Measurements from ENCODE around the gene EXOSC5.
"Not testable (repeated sequence)": the region's sequence is repeated elsewhere in the genome, so short reads cannot be mapped to it uniquely, and the experiment has no call there.

Gene EXOSC5

DNA sequence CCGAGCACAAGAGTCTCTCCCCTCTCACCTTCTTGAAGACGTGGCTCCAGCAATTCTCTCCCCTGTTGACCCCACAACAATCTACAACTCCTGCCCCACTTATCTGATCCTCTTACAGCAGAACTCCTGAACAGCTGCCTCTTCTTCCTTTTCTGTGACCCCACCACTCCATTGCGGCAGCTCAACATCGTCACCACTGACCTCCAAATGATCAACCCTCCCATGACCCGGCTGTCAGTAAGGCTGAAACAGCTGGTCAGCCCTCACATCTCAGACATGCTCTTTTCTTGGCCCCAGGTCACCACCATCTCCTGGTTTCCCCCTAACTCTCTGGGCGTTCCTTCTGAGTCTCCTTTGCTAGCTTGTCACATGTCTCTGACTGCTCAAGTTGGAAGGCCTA lies 1.8 kb downstream of the EXOSC5 start:
- TF ChIP-seq, protein P1, sequence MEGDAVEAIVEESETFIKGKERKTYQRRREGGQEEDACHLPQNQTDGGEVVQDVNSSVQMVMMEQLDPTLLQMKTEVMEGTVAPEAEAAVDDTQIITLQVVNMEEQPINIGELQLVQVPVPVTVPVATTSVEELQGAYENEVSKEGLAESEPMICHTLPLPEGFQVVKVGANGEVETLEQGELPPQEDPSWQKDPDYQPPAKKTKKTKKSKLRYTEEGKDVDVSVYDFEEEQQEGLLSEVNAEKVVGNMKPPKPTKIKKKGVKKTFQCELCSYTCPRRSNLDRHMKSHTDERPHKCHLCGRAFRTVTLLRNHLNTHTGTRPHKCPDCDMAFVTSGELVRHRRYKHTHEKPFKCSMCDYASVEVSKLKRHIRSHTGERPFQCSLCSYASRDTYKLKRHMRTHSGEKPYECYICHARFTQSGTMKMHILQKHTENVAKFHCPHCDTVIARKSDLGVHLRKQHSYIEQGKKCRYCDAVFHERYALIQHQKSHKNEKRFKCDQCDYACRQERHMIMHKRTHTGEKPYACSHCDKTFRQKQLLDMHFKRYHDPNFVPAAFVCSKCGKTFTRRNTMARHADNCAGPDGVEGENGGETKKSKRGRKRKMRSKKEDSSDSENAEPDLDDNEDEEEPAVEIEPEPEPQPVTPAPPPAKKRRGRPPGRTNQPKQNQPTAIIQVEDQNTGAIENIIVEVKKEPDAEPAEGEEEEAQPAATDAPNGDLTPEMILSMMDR (conservative IDR thresholded peaks at IDR 0.05; ENCODE audit: low read depth, low read length), result no peak
- no peak for DNase-seq (ENCODE audit: low read depth)
- no peak overlapping the region for H3K4me3 ChIP-seq (ENCODE audit: low read length)

DNA sequence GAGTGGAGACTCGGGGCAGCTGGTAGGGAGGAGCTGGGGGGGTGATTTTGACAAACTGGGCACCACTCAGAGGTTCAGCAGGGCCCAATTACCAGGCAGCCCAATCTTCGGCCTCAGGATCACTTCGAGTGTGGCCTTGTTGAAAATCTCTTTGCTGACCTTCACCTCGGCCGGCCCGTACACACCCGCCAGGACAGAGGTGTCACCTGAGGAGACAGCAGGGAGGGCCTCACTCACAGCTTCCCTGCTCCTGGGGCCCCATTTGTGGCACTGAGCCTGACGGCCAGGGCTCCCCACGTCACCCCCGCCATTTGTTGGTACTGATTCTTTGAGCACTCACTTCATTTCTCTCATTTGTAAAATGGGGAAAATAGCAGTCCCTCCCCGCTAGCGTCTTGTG lies 4.4 kb downstream of the EXOSC5 start:
- no peak overlapping the region for H3K4me3 ChIP-seq (ENCODE audit: low read length)
- TF ChIP-seq, protein P1 (conservative IDR thresholded peaks at IDR 0.05; ENCODE audit: low read depth, low read length), result no peak
- no peak for DNase-seq (ENCODE audit: low read depth)

DNA sequence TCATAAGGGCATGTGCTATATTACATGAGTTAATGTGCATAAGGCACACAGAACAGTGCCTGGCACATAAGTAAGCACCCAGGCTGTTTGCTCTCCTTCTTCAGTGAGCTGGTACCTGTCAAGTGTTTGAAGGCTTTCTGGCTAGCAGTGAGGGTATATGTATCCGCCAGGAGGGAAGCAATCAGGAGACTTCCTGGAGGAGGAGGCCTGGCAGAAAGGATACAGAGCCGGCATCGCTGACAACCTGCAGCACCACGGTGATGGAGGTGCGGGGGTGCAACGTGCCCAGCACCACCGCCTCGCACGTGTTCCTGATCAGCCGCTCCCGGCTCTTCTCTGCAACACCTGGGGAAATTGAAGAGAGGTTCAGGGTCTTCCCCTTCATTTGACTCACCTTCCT lies 5.5 kb downstream of the EXOSC5 start:
- TF ChIP-seq, protein P1 (conservative IDR thresholded peaks at IDR 0.05; ENCODE audit: low read depth, low read length), result no peak
- no peak overlapping the region for H3K4me3 ChIP-seq (ENCODE audit: low read length)
- no peak for DNase-seq (ENCODE audit: low read depth)

DNA sequence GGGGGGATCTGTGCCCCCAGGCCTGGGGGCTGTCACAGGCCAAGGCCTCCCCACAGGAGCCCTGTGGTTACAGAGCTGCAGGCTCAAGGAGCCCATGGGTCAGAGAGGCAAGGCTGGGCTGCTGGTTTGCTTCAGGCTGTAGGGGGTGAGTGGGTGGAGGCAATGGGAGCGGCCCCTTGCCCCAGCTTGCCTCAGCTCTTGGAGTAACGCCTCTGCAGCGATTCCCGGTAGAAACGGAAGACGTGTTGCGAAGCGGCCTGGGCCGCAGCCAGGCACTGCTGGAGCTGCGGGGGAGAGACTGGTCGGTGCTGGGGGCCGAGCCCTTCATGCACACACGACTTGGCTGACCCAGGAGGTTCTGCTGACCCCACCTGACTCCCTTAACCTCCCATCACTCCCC lies 10.7 kb downstream of the EXOSC5 start:
- DNase-seq (ENCODE audit: low read depth), result no peak
- H3K4me3 ChIP-seq (ENCODE audit: low read length), result no peak overlapping the region
- TF ChIP-seq, protein P1 (conservative IDR thresholded peaks at IDR 0.05; ENCODE audit: low read depth, low read length), result no peak

DNA sequence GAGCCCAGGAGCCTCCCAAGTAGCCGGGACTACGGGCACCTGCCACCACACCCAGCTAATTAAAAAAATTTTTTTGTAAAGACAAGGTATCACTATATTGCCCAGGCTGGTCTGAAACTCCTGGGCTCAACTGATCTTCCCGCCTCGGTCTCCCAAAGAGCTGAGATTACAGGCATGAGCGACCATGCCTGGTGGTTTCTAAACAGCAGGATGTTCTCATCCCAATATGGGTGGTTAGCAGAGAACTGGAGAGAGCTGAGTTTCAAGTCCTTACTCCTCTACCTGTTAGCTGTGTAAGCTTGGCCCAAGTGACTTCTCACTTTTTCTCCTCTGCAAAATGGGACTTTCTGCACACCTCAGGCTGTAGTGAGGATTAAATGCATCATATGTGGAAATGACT lies 12.8 kb downstream of the EXOSC5 start:
- TF ChIP-seq, protein P1 (conservative IDR thresholded peaks at IDR 0.05; ENCODE audit: low read depth, low read length), result no peak
- H3K4me3 ChIP-seq (ENCODE audit: low read length), result no peak overlapping the region
- no peak for DNase-seq (ENCODE audit: low read depth)

DNA sequence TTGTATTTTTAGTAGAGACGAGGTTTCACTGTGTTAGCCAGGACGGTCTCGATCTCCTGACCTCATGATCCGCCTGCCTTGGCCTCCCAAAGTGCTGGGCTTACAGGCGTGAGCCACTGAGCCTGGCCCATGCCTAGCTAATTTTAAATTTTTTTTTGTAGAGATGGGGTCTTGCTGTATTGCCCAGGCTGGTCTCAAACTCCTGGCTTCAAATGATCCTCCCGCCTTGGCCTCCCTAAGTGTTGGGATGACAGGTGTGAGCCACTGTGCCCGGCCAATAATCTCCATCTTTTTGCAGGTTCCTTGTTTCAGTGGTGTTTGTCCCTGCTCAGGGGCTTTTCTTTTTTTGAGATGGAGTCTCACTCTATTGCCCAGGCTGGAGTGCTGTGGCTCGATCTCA lies 15.6 kb downstream of the EXOSC5 start:
- not testable (repeated sequence) for DNase-seq (ENCODE audit: low read depth); H3K4me3 ChIP-seq (ENCODE audit: low read length)

DNA sequence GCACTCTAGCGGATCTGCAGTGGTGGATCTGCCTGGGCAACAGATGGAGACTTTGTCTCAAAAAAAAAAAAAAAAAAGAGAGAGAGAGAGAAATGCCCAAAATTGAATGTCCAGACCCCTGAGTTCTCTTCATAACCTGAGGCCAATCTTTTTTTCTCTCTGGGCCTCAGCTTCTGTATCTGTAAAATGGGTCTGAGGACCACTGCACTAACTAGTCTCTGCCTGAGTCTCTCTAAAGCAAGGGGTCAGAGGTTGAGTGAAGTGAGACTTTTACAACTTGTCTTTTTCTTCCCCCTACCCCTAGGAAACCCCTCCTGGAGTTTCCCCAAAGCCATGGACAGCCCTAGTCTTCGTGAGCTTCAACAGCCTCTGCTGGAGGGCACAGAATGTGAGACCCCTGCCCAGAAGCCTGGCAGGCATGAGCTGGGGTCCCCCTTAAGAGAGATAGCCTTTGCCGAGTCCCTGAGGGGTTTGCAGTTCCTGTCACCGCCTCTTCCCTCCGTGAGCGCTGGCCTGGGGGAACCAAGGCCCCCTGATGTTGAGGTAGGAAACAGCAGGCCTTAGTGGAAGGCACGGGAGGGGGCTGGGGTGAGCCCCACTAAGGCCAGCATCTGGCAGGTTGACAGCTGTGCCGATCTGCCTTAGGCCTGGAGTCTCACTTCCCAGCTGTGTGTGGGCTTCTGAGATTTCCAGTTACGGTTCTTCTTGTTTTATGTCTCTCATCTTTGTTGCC lies 19.0 kb downstream of the EXOSC5 start:
- H3K4me3 ChIP-seq (ENCODE audit: low read length), result no peak overlapping the region
- TF ChIP-seq, protein P1 (conservative IDR thresholded peaks at IDR 0.05; ENCODE audit: low read depth, low read length), result no peak
- DNase-seq (ENCODE audit: low read depth), result no peak
